Ishikawa (cell line): ENCODE data around the gene TMEM178B.

Source experiments
- CEBPB ChIP-seq: IDR thresholded peaks from 2 replicates; pipeline ENCODE4 v1.6.1; 2012
- CREB1 ChIP-seq: IDR thresholded peaks from 2 replicates; pipeline ENCODE4 v1.6.1; 2012; ENCODE audit warnings: low read depth
- EGR1 ChIP-seq: IDR thresholded peaks from 2 replicates; pipeline ENCODE4 v1.6.1; 2012
- EP300 ChIP-seq: IDR thresholded peaks from 2 replicates; pipeline ENCODE4 v1.6.1; 2012; ENCODE audit warnings: borderline replicate concordance
- FOXM1 ChIP-seq: IDR thresholded peaks from 2 replicates; pipeline ENCODE4 v1.6.1; 2012; ENCODE audit warnings: low read depth, borderline replicate concordance
- NFIC ChIP-seq: IDR thresholded peaks from 2 replicates; pipeline ENCODE4 v1.6.1; 2012
- RAD21 ChIP-seq: IDR thresholded peaks from 2 replicates; pipeline ENCODE4 v1.6.1; 2012; ENCODE audit warnings: low read depth
- TAF1 ChIP-seq: IDR thresholded peaks from 2 replicates; pipeline ENCODE4 v1.6.1; 2012; ENCODE audit warnings: low read depth, mild to moderate bottlenecking
- TCF12 ChIP-seq: IDR thresholded peaks from 2 replicates; pipeline ENCODE4 v1.6.1; 2012; ENCODE audit warnings: low read depth
- TEAD4 ChIP-seq: IDR thresholded peaks from 2 replicates; pipeline ENCODE4 v1.6.1; 2012
- YY1 ChIP-seq: IDR thresholded peaks from 2 replicates; pipeline ENCODE4 v1.6.1; 2012; ENCODE audit warnings: low read depth
- ZBTB7A ChIP-seq: IDR thresholded peaks from 2 replicates; pipeline ENCODE4 v1.6.1; 2012; ENCODE audit warnings: low read depth
- TF ChIP-seq, protein P1 (sequence below): IDR thresholded peaks from 2 replicates; pipeline ENCODE4 v1.6.1; 2012; ENCODE audit warnings: low read depth, mild to moderate bottlenecking
- TF ChIP-seq, protein P2 (sequence below): IDR thresholded peaks from 2 replicates; pipeline ENCODE4 v1.6.1; 2012
- TF ChIP-seq, protein P3 (sequence below): IDR thresholded peaks from 2 replicates; pipeline ENCODE4 v1.6.1; 2012

The TMEM178B gene

DNA sequence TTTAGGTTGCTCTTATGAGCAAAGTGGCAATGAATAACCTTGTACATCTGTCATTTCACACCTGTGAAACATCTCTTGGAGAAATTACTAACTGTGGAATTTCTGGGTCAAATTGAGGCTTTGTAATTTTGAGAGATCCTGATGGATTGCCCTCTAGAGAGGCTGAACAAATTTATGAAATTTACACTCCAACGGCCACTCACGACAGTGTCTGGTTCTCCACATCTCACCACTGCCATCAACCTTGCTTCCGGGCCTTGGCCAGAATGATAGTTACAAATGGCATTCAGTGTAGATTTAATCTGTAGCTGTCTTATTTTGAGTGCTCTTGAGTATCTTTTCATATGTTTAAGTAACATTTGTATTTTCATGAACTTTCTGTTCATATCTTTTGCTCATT is 117.4 kb downstream of the TMEM178B start:
- TF ChIP-seq, protein P1, sequence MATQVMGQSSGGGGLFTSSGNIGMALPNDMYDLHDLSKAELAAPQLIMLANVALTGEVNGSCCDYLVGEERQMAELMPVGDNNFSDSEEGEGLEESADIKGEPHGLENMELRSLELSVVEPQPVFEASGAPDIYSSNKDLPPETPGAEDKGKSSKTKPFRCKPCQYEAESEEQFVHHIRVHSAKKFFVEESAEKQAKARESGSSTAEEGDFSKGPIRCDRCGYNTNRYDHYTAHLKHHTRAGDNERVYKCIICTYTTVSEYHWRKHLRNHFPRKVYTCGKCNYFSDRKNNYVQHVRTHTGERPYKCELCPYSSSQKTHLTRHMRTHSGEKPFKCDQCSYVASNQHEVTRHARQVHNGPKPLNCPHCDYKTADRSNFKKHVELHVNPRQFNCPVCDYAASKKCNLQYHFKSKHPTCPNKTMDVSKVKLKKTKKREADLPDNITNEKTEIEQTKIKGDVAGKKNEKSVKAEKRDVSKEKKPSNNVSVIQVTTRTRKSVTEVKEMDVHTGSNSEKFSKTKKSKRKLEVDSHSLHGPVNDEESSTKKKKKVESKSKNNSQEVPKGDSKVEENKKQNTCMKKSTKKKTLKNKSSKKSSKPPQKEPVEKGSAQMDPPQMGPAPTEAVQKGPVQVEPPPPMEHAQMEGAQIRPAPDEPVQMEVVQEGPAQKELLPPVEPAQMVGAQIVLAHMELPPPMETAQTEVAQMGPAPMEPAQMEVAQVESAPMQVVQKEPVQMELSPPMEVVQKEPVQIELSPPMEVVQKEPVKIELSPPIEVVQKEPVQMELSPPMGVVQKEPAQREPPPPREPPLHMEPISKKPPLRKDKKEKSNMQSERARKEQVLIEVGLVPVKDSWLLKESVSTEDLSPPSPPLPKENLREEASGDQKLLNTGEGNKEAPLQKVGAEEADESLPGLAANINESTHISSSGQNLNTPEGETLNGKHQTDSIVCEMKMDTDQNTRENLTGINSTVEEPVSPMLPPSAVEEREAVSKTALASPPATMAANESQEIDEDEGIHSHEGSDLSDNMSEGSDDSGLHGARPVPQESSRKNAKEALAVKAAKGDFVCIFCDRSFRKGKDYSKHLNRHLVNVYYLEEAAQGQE = no peak
- no peak for TF ChIP-seq EGR1
- TF ChIP-seq YY1 = no peak
- no peak for TF ChIP-seq CREB1
- TF ChIP-seq CEBPB = no peak
- TF ChIP-seq NFIC = no peak
- no peak for TF ChIP-seq EP300
- no peak for TF ChIP-seq RAD21
- TF ChIP-seq TEAD4 = no peak
- no peak for TF ChIP-seq TCF12
- TF ChIP-seq, protein P2, sequence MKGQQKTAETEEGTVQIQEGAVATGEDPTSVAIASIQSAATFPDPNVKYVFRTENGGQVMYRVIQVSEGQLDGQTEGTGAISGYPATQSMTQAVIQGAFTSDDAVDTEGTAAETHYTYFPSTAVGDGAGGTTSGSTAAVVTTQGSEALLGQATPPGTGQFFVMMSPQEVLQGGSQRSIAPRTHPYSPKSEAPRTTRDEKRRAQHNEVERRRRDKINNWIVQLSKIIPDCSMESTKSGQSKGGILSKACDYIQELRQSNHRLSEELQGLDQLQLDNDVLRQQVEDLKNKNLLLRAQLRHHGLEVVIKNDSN = no peak
- TF ChIP-seq, protein P3, sequence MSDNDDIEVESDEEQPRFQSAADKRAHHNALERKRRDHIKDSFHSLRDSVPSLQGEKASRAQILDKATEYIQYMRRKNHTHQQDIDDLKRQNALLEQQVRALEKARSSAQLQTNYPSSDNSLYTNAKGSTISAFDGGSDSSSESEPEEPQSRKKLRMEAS = no peak
- no peak for TF ChIP-seq FOXM1
- no peak for TF ChIP-seq ZBTB7A
- no peak for TF ChIP-seq TAF1

DNA sequence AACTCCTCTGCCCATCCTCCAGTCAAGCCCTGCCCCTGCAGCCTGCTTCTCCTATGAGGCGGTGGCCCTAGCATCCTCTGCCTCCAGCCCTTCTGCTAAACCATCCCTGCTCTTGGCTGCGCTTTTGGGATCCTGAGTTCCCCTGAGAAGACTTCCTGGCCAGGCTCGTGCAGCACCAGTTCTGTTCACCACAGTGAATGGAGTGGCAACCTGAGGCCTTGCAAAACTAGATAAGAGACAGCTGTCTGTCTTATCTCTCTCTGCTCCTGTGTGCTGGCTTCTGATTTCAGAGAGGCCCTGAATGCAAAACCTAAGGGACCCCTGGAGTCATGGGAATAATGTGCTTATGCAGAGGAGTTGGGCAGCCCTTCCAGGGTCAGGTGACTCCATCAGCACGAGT is 119.2 kb downstream of the TMEM178B start:
- TF ChIP-seq TEAD4 = no peak
- TF ChIP-seq, protein P1 = no peak
- TF ChIP-seq, protein P3 = no peak
- no peak for TF ChIP-seq TCF12
- no peak for TF ChIP-seq RAD21
- TF ChIP-seq EGR1 = no peak
- TF ChIP-seq, protein P2 = no peak
- TF ChIP-seq YY1 = no peak
- TF ChIP-seq ZBTB7A = no peak
- TF ChIP-seq CREB1 = no peak
- no peak for TF ChIP-seq FOXM1
- no peak for TF ChIP-seq EP300
- no peak for TF ChIP-seq NFIC
- TF ChIP-seq CEBPB = no peak
- TF ChIP-seq TAF1 = no peak

DNA sequence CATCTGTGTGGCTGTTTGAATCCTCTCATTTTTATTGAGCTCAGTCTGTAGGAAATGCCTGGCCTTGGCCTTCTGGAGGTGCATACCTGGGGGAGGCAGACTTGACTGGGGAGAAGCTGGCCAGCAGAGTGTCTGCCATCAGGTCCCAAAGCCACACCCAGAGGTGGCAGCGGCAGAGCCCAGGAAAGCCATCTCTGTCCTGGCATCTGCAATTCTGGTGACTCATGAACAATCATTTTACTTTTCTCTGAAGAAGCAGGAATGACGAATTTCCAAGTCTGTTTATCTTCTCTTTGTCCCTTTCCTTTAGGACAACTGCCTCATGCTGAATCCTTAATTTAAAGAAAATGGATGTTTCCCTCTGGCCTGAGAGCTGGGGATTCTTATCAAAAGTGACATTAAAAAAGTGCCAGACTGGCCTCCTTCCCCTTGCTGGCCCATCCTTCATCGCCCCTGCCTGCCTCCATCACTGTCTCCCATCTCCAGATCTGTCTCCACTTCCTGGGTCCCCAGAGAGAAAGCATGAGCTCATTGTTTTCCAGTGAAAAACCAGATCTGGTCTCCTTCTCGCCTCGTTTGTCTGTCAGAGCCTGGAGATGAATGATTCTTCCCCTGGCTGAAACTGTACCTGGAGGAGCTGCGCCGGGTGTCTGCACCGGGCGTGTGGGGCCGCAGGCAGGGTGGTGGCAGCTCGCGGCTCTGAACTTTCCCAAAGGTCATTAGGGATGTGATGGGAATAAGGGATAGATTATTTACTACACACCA is 124.5 kb downstream of the TMEM178B start:
- TF ChIP-seq, protein P3 = no peak
- TF ChIP-seq CEBPB (no peak), EGR1 (no peak), YY1 (no peak)

DNA sequence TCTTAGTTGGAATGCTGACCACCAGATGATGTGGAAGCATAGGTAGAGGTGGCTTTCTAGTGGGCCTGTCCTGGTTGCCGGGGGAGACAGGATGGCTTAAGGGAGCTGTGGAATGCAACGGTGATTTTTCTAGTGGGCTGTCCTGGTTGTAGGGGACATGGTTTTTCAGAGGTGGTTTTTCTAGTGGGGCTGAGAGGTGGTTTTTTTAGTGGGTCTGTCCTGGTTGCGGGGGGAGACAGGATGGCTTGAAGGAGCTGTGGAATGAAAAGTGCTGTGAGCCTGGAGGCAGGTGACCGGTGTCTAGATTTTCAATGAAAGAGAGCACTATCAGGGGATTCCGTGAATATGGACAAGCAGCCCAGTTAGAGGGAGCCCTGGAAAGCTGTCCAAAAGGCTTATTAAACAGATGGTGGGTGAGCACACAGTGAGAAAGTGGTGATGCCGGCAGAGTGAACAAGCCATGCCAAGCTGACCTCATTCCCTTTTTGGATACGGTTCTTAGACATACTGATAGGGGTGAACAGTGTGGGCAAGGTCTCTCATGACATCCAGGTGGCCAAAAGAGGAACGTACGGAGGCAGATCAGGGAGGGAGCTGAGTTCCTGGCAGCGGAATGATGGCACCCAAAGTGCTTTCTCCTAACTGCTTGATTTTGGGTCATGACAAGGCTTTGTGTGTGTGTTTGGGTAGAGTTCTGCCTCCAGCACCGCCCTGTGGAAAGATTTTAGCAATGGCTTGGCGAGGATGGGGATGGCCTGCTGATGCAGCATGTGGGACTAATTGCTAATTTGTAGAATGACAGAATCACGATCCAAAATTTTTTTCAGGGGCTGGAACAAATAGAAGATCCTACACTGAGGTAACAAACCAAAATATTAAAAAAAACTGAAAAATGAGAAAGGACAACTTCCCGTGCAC is 126.6 kb downstream of the TMEM178B start:
- no peak for TF ChIP-seq CEBPB
- no peak for TF ChIP-seq ZBTB7A
- TF ChIP-seq FOXM1 = no peak
- TF ChIP-seq NFIC = no peak
- no peak for TF ChIP-seq RAD21
- no peak for TF ChIP-seq YY1
- TF ChIP-seq EP300 = no peak
- TF ChIP-seq, protein P2 = no peak
- TF ChIP-seq TEAD4 = no peak
- TF ChIP-seq EGR1 = no peak
